Measurements from ENCODE around the gene BCL2.

The BCL2 gene

DNA sequence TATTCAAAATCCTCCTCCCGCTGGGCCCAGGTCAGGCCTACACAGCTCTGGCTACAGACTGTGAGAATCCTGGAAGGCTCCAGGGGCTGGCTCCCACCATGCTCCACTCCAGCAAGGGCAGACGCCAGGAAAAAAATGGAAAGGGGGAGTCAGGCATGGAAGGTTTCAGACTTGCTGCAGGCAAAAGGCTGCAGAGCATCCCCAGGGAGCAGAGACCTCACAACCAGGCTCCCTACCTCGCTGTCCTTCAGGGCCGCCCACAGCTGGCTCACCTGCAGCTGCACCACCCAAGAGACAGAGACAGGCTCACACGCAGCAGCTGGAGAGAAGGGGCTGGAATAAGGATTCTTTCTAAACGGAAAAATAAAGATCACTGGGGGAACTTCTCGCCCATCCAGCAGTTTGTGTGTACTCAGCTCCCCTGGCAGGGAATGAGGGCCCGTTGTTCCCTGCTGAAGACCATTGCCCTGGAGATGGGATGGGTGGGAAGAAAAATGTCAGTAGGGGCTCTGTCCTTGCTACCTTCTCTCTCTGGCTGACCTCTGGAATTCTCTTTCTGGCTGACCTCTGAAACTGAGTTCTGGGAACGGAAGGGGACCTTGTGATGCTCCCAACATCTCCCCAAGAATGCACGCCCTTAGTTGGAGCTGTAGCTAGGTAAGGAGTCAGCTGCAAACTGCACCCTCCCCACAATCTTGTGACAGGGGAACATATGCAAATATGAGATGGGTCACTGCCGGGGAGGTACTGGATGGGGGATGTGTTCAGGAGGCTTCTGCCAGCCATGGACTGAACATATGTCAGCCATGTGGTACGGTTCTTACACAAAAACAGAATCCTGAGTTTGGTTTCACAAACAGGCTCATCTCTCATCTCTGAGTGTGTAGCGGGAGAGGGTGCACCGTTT, 34.5 kb downstream of the BCL2 start:
- no peak for FAIRE-seq

DNA sequence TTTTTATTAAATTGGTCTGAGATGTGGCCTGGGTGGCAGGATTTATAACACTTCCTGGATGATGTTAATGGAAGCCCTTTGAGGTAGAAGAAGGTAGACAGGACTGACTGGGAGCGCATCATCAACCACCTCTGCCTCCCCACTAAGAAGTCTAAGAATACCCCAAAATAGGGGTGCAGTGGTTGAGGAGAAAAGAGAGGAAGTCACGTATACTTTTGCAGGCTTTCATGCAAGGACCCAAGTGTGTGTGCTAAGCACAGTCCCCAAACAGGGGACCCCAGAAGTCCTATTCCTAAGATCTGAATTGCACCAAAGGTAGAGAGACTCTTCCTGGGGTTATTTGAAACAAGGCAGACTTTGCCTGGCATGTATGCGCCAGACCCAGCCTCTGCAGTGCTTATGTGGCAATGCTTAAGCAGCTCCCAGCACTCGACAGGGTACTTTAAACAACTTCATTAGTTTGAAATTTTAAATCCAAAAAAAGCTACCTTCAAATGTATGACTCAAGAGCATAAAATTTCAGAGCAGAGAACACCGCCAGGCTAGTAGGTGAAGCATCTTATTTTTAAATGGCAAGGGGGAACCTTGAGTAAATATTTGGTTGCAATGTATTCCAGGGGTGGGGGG, 35.3 kb downstream of the BCL2 start:
- FAIRE-seq: no peak

DNA sequence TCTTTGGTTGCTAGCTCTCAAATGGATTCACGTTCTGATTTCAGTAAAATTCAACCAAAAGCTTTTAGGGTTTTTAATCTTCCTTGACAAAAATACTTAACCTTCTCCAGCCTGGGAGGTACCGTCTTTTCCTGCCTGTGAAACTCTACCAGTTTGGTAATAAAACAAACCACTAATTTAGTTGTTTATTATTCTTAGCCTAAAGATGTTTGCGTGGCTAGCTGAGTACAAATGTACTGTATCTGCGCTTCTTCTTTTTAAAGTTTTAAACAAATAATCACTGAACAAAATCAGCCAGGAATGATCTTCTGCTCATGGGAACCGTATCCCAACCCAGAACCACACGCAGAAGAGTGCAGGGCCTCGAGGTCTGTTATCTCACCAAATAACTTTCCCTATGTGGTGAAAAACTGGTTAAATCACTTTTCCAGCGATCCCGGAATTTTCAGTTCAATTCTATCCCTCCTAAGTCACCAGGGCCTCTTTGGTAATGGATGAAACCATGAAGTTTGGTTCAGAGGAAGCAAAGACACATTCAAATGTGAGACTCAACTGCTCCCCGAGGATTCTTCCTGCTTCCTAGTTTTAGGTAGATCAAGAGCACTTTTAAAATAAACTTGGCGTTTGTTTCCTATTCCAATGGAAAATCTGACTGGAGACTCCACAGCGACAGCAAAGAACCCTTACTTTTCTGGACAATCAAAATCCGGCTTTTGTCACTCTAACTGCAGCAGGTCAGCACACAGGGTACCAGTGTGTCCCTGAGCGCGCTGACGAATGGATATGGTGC, 36.1 kb downstream of the BCL2 start:
- FAIRE-seq: no peak

DNA sequence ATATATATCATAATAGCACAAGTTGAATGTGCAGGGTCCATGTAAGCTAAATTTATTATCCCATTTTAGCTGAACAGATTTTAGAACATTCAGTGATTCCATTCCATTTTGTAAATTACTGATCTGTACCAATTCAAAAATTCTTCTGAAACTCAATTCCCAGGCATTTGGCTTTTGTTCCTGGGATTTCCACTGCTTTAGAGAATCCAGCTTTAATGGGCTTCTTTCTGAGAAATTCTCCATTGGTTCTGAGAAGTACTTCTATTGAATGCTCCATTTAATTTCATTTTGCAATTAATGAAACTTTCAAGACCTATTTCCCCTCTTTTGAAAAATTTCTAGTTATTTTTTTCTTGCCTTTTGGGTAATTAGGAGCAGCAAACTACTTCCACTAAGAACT, 36.8 kb downstream of the BCL2 start:
- FAIRE-seq: no peak

DNA sequence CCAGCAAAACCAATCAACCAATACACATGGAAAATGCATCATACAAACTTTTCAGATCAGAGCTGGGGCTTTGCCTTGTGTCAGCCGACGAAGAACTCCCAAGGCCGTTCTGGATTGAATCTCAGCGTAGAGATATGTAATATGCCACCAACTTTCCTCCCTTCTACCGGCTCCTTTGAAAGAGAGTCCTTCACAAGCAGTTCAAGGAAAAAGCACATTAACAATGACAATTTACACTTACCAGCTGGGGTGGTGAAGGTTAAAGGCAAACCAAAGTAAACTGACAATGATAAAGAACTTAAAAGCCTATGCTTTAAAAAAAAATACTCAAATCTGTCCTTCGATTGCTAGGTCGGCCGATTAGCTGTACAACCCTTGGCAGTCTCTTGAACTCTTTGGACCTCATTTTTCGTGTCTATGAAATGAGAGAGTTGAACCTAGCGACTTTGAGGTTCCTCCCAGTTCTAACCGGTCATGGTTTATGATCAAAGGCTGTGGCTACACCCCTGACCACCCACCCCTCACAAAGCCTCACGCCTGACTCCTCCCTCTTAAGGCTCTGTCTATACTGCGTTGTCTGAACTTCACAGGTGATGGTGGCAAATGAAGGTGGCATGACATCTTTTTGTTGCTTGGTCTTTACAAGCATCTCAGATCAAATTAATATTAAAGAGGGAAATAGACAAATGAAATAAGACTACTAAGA, 46.2 kb downstream of the BCL2 start:
- no peak for FAIRE-seq

DNA sequence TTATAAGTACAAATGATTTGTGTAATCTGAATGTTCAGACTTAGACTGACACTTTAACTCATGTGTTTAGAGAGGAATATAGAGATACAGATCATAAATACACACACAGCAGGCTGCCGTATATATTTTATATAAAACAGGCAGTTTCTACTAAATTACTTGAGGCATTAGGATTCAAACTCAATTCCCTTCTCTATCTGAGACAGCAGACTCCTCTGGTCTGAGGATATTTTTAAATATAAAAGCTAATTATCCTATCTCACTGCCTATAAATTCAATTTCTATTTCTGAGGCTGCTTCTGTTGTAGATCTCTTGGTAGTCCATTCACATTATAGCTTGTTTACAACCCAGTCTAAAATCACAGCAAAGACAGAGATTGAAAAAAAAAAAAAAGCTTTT, 46.9 kb downstream of the BCL2 start:
- FAIRE-seq: no peak

DNA sequence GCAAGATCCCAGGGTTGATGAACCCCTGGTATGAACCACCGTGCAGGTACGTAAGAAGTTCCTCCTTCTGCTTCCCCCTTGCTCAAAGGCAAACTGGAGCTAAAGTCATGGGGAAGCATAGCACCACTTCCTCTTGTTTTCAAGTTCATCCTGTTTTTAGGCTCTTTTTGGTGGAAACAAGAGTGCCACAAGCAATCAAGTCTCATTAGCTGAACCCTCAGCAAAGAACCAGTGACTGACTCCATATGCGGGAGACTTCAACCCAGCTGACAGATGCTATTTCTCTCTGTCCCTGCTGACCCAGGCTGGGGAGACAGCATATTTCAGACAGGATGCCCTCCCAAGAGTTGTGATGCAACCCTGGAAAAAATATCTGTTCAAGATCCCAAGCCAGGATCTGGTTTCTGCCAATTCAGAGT, 47.7 kb downstream of the BCL2 start:
- FAIRE-seq: no peak

DNA sequence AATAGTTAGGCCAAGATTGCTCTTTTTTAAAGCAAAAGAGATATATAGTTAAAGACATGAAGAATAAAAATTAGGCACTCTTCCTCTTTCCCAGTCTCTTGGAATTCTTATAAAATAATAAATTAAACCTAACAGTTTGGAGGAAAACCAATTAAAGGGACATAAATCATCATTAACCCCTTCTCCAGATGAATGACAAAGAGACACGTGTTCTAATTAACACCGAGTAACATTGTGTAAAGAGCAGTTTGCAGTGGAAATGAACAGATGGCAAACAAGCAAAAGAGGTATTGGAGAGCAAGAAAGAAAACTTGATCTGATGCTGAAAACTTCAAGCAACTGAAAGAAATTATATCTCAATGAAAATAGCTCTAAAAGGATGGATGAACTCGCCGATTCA, 48.4 kb downstream of the BCL2 start:
- FAIRE-seq: no peak

DNA sequence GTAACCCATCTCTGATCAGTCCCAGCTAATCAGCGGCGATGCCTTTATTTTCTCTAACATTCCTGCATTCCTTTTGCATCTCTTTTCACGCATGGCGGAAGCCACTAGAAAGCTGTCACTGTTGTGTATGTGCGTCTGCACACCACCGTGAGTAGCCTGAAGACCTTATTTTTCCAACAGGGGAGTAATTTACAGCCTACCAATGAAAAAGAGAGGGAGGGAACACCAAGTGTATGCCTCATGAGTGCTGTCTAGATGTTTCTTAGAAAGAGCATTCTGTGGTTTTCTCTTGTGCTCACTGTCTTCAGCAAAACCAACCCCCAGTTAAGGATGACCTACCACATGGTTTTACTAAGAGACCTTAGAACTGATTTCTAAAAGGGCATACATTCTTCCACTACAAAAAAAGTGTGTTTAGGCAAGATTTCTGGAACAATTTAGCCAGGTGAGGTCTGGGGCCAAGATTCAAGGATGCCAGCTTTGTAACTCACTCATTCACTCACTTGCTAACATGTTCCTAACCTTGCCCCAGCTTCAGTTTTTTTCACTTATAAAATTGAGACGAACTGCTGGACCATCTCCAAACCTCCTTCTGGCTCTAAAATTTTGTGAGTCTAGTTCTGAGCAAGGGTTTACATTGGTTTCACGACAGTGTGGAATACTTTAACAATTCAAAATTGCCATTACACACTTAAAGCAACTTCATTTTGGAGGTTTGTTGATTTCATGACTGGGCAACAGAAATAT, 51.4 kb downstream of the BCL2 start:
- FAIRE-seq: no peak

DNA sequence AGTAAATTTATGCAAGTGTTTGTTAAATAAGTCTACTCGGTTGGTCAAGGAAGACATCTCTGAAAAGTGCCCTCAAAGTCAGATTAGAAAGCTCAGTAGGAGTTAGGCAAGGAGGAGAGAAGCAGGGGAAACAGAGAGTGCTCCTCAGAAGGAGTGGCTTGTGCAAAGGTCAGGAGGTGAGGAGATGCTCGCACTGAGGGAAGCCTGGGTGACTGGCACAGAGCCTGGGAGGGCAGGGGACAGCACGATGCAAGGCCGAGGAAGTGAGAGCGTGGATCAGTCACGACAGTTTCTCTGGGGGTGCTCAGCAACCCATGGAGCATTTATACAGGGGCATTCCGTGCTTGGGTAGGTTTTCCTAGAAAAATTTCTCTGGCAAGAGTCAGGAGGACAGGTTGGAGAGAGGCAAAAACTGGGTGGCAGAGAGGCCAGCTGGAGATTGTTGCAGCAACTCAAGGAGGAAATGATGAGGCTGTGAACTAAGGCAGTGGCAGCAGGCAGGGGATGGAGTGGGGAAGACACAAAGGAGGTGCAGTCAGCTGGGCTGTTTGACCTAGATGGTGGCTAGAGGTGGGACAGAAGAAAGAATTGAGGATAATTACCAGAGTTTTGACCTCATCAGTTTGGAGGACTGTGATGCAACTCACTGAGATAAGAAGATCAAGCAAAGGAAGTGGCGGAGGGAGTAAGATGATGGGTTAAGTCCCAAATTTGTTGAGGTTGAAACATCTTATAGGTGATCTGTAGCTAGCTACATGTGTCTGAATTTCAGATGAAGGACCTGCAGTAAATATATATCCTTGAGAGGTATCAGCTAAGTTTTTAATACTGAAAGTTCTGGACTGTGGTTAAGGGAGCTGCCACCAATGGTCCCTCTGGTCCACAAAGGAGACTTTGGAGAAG, 52.4 kb downstream of the BCL2 start:
- FAIRE-seq: no peak

DNA sequence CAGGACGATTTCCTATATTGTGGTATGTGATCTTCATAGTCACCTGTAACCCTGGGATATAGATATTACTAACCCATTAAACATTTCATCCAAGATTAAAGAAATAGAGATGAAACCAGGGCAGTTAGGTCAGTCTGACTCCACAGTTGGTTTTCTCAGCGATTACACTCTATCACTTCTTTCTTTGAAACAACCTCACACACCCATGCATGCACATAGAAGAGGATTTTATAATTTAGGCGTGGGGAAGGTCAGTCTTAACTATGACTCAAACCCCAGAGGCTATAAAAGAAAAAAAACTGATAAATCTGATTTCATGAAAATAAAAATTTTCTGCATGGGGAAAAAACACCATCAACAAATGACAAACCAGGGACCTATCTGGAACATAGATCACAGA, 54.2 kb downstream of the BCL2 start:
- FAIRE-seq: no peak

DNA sequence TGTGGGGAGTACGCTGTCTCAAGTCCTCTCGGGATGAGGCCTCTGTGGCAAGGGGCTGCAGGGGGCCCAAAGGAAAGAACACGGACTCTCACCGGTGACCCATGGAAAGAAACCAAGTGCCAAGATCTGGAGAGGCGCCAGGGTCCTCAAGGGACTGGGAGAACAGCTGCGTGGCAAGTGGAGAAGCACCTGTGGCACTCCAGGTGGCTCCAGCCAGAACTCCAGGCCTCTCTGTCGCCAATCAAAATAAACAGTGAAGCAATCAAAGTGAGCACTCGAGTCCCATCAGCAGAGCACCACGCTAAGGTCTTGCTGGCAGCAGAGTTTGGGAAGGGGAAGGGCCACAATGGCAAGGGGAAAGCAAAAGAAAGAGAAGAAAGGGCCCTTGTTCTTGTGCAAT, 54.7 kb downstream of the BCL2 start:
- no peak for FAIRE-seq

DNA sequence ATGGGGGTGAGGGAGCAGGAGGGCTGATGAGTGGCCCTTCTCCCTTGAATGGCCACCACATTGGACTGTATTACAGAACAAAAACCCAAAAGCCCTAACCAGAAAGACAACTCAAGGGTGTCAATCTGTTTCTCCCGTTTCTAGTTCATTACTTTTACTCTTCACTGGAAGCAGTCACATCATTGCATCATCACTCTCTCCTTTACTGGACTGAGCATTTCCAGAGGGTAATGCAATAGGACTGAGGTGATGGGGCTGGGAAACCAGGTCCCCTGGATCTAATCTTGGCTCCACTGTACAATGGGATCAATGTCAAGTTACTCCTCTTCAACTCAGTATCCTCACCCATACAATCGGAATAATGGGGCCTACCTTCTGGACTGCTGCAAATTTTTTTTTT, 56.1 kb downstream of the BCL2 start:
- no peak for FAIRE-seq

DNA sequence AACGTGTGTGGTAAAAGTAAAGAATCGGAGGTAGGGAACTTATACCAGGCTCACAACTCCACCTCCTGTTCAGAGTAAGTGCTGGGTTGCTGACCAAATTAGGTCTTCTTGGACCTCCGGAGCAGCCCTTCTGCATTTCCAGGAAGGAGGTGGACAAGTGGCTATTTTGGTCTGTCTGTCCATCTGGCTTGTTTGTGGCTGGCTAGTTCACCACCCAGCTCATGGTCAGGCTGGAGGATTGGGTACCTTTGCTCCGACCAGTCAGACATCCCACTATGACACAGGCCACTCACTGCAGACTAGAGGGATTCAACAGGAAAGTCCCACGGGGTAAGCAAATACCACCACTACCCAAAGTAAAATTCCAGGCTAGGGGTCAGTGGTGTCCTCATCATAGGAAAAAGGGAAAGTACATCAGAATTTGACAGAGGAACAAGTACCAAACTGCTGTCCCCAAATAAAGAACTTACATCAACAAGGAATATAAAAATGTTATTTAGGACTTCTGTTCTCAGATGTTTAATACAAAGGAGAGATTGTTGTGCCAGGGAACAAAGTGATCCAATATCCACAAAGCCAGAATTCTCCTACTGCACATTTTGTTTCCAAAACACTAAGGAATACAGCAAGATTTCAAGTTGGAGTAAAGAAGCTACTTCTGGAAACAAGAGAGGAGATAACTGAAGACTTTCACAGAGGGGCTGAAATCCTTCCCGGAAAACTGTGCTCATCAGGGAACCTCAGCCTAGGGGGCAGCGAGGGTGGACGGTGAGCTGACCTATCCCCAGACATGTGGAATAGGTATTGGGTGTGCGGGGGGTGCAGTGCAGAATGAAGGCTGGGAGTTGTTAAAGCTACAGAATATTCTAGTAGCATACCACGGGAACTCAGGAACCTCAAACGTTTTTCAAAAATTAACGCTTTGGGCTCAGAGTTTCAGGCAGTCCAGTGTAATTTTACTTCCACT, 56.9 kb downstream of the BCL2 start:
- no peak for FAIRE-seq

DNA sequence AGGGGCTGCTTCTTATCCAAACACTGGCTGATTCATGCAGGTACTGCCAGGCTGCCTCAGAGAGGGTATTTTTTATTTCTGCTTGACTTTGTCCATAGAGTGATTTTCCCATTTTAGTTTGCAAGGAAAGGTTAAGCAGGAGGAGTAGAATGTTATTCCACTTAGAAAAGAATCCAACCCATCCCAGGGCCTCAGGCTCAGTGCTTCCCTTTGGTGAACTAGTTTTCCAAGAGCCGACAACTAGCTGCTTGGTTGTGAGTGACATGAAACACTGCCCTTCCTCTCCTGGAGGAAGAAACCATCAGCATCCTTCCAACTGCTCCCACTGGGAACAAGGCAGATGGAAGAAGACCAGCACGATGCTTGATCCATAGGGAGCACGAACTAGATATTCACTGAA, 58.5 kb downstream of the BCL2 start:
- FAIRE-seq: no peak

DNA sequence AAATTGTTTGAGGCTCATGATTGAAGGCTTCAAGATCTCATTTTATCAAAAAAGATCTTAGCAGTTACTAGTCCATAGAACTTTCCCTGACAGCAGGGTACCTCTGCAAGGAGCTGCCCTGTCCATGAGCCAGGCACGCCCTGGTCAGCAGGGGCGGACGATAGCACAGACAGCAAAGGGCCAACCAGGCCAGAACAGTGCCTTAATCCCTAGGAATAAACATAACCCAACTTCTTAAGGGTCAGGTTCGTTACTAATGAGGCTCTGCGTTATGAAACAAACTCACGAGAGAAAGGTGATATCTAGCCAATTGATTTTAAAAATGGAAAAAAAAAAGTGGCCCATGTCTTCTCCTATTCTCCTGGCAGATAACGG, 59.2 kb downstream of the BCL2 start:
- FAIRE-seq: no peak

DNA sequence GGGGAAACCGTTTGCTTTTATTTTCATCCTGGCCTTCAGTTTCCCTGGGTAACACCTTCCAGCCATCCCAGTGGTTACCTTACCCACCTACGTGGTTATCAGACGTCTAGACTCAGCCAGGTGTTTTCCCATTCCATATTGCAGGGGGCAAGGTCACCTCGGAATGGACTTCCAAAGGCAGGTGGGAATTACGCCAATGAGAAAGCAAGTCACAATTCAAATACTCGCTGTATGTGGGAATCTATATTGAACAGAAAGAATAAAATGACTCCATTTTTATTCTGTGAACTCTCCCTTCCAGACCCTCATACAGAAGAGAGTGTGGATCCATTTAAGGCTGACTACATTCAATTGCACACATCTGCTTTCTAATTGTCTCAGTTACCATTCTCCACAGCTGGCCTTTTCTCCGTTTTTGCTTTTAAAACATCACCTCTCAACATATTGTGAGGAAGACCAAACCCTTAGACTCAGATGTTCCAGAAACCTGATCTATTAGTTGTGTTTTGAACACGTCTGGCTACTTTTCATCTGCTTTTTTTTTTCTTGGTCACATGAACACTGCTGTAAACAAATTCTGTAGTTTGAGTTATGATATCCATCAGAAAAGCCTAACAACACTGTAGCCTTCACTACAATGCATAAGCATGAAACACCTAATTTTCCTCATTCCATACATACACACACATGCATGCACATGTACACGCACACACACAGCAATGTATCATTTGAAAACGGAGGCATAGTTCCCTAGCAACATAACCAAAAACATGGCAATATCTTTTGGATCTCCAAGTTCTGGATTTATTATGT, 59.8 kb downstream of the BCL2 start:
- FAIRE-seq: no peak

DNA sequence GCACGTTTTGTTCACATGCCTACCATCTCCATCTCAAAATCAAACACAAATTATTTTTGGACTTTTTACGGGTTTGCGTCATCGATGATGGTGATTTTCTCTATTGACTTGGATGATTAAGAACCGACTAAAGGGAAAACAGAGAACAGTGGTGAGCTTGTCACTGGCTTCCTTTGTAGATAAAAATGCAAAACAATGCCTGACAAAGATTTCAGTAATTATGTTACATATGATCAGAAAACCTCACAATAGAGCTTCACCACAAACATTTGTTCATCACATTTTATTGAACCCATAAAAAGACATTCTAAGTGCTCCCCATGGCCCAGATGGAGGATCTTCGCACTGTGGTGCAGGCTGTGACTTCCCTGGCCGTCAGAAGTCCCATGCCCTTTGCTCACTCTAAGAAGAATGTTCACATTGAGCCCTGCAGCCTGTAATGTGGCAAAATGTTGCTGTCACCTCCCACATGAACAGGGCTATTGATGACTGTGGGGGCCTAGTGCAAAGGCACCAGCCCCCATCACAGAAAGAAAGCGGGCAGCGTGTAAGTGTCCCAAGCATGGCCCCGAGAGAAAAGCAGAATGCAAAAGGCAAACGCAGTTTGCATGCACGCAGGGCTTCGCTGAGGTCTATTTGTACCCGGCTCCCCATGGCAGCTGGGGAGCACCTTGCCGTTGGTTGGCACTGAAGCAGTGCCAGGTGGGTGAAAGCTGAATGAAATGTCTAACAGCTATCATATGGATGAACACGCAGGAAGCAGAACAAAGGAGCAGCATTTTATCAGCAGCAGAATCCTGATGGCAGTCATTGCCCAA, 60.6 kb downstream of the BCL2 start:
- FAIRE-seq: no peak

All from TTC549 (cell line).